ENCODE data around the gene SLC30A5. TPM values are rescaled to one million over a fixed set of nuclear protein-coding genes. Genes with fewer than 3 reads are reported as not detected.
"Not testable (repeated sequence)": the region's sequence is repeated elsewhere in the genome, so short reads cannot be mapped to it uniquely, and the experiment has no call there.

Gene SLC30A5
- total and polyA plus RNA-seq, 7 donors: 8.3 to 56.4 (median 37.2) TPM

DNA sequence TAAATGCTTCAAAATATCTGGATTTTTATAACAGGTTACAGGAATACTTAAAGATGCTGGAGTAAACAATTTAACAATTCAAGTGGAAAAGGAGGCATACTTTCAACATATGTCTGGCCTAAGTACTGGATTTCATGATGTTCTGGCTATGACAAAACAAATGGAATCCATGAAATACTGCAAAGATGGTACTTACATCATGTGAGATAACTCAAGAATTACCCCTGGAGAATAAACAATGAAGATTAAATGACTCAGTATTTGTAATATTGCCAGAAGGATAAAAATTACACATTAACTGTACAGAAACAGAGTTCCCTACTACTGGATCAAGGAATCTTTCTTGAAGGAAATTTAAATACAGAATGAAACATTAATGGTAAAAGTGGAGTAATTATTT is 35.6 kb downstream of the SLC30A5 start:
- Histone ChIP-seq H3K27me3 (no peaks in the 10 kb centered on the region), H3K4me1 (no peaks in the 10 kb centered on the region), H3K36me3 (peaks cover 0 to 81% (median 17%) of the 10 kb centered on the region in 4 donors), H3K4me3 (no peak overlapping the region), H3K27ac (no peak overlapping the region), H3K9me3 (no peaks in the 10 kb centered on the region)
- intact Hi-C loops (cut with DNase I): no loop called here
- TF ChIP-seq POLR2A (IDR thresholded peaks at IDR 0.05) (no peak), CTCF (IDR thresholded peaks at IDR 0.05) (no peak), EP300 (IDR thresholded peaks at IDR 0.05) (no peak), POLR2AphosphoS5 (IDR thresholded peaks at IDR 0.05) (no peak)
- DNase-seq: no peak

- Histone ChIP-seq H3K27ac (no peak overlapping the region), H3K27me3 (no peaks in the 10 kb centered on the region), H3K4me1 (no peaks in the 10 kb centered on the region), H3K4me3 (no peak overlapping the region), H3K36me3 (peaks cover 0 to 73% (median 9%) of the 10 kb centered on the region in 4 donors), H3K9me3 (no peaks in the 10 kb centered on the region)
- no peak for TF ChIP-seq EP300 (IDR thresholded peaks at IDR 0.05)
- no peak for TF ChIP-seq POLR2AphosphoS5 (IDR thresholded peaks at IDR 0.05)
- no peak for TF ChIP-seq POLR2A (IDR thresholded peaks at IDR 0.05)
- TF ChIP-seq CTCF (IDR thresholded peaks at IDR 0.05): no peak
- no peak for DNase-seq
- intact Hi-C loops (cut with DNase I): no loop called here
- WGBS, 2 donors: 81 to 83% methylated on average over 2 of the region's 2 CpGs
Measured at GRCh38 chr5:69130241-69130640, 36.4 kb downstream of the SLC30A5 start.

- no peak overlapping the region for H3K27ac ChIP-seq
- H3K4me3 ChIP-seq: no peak overlapping the region
- H3K9me3 ChIP-seq: no peaks in the 10 kb centered on the region
- no peaks in the 10 kb centered on the region for H3K27me3 ChIP-seq
- DNase-seq: no peak
- intact Hi-C loops (cut with DNase I): no loop called here
- peaks cover 0 to 62% (median 8%) of the 10 kb centered on the region in 4 donors for H3K36me3 ChIP-seq
- no peak for TF ChIP-seq CTCF (IDR thresholded peaks at IDR 0.05)
- TF ChIP-seq EP300 (IDR thresholded peaks at IDR 0.05): no peak
- TF ChIP-seq POLR2AphosphoS5 (IDR thresholded peaks at IDR 0.05): no peak
- no peak for TF ChIP-seq POLR2A (IDR thresholded peaks at IDR 0.05)
- H3K4me1 ChIP-seq: no peaks in the 10 kb centered on the region
Measured at GRCh38 chr5:69131304-69131703, 37.5 kb downstream of the SLC30A5 start.

- Histone ChIP-seq H3K27me3 (no peaks in the 10 kb centered on the region), H3K4me3 (no peak overlapping the region), H3K36me3 (peaks cover 0 to 34% (median 4%) of the 10 kb centered on the region in 4 donors), H3K4me1 (no peaks in the 10 kb centered on the region), H3K9me3 (no peaks in the 10 kb centered on the region), H3K27ac (no peak overlapping the region)
- 67 to 93% methylated on average over 7 of the region's 7 CpGs for WGBS, 2 donors
- TF ChIP-seq POLR2AphosphoS5 (IDR thresholded peaks at IDR 0.05) (no peak), POLR2A (IDR thresholded peaks at IDR 0.05) (no peak), CTCF (IDR thresholded peaks at IDR 0.05) (no peak), EP300 (IDR thresholded peaks at IDR 0.05) (no peak)
- intact Hi-C loops (cut with DNase I): no loop called here
- no peak for DNase-seq
Measured at GRCh38 chr5:69134126-69134525, 40.3 kb downstream of the SLC30A5 start.

DNA sequence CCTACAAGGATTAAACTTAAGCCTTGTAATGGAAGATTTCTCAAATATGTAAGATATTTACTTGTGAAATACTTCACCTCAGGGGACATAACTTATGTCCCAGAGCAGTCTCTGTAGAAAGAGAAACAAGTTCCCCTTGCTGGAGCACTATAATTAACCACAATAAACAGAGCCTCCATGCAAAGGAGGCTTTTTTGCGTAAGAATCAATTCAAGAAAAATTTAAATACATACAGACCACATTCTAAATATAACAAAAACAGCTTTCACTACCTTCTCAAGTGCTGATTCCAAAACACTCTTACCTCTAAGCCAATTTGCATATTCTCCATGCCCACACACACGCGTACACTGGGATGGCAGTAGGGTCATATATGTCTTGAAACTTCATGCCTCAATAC is 42.5 kb downstream of the SLC30A5 start:
- intact Hi-C loops (cut with DNase I): no loop called here
- Histone ChIP-seq H3K4me3 (no peak overlapping the region), H3K4me1 (no peaks in the 10 kb centered on the region), H3K36me3 (peaks cover 0 to 14% (median 0%) of the 10 kb centered on the region in 4 donors), H3K9me3 (peaks cover 0 to 5% (median 1%) of the 10 kb centered on the region in 4 donors), H3K27ac (no peak overlapping the region), H3K27me3 (no peaks in the 10 kb centered on the region)
- 81 to 95% methylated on average over 3 of the region's 3 CpGs for WGBS, 2 donors
- no peak for DNase-seq
- TF ChIP-seq POLR2A (IDR thresholded peaks at IDR 0.05) (no peak), EP300 (IDR thresholded peaks at IDR 0.05) (no peak), CTCF (IDR thresholded peaks at IDR 0.05) (no peak), POLR2AphosphoS5 (IDR thresholded peaks at IDR 0.05) (no peak)

GRCh38 chr5:69137208-69137607 is 43.4 kb downstream of the SLC30A5 start:
- WGBS, 2 donors: 95 to 98% methylated on average over 1 of the region's 1 CpG
- not testable (repeated sequence) for DNase-seq

More at GRCh38 chr5:69137208-69137607, 43.4 kb downstream of the SLC30A5 start:
- H3K36me3 ChIP-seq; H3K27me3 ChIP-seq; H3K27ac ChIP-seq; intact Hi-C loops (cut with DNase I); H3K4me3 ChIP-seq; H3K4me1 ChIP-seq; H3K9me3 ChIP-seq: not testable (repeated sequence)

Data from sigmoid colon (tissue), 7 donors.